GM18526 (cell line): ENCODE data around the gene FCRLB.

Experiments
- POLR2A ChIP-seq: IDR thresholded peaks from 3 replicates; pipeline ENCODE4 v1.6.1; 2011; ENCODE audit not compliant: insufficient read length; ENCODE audit errors: extremely low read depth

The FCRLB gene

GRCh38 chr1:161771161-161771560 is 49.8 kb downstream of the FCRLB start:
- no peak for TF ChIP-seq POLR2A

- TF ChIP-seq POLR2A = no peak
Measured at GRCh38 chr1:161771973-161772372, 50.6 kb downstream of the FCRLB start.

DNA sequence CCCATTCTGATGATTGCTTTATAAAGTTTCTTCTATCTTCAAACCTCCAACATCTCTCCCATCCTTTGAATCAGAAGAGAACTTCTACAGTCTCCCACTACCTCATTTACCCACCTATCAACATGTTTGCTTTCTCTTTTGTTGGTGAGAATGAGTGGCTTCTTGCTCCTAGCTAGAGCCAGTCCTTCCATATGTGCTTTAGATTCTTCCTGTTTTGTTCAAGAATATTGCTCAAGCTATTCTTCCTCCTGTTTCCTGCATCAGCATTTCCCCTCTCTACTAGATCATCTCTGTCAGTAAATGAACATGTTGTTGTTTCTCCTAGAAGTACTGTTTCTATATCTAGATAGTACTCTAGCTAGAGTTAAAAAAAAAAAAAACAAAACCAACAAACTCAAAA is 51.1 kb downstream of the FCRLB start:
- no peak for TF ChIP-seq POLR2A

DNA sequence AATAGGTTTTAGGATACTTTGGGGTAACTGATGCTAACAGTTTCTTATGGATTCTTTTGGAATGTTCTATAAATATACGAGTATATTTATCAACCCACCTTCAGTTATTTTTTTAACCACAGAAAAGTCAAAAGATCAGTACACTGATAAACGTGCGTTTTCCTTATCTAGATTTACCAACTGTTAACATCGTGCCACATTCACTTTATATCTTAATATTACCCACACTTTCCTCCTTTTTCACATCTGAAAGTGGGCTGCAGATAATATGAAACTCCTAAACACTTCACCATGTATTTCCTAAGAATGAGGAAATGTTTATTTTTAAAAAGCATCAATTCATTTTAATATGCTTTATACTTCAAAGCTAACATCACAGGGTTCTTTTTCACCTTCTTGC is 52.4 kb downstream of the FCRLB start:
- no peak for TF ChIP-seq POLR2A

GRCh38 chr1:161777261-161777660 is 55.9 kb downstream of the FCRLB start:
- no peak for TF ChIP-seq POLR2A
